CD4-positive, alpha-beta T cell treated with Interleukin-6 for 4 hours (primary cell): ENCODE results near the gene ADGRB3.
"Not testable (repeated sequence)": the region's sequence is repeated elsewhere in the genome, so short reads cannot be mapped to it uniquely, and the experiment has no call there.

Experiments
- DNase-seq: peaks from one replicate; pipeline ENCODE4 v3.0.0-alpha.2; 2020; ENCODE audit warnings: mixed read lengths

ADGRB3 gene

DNA sequence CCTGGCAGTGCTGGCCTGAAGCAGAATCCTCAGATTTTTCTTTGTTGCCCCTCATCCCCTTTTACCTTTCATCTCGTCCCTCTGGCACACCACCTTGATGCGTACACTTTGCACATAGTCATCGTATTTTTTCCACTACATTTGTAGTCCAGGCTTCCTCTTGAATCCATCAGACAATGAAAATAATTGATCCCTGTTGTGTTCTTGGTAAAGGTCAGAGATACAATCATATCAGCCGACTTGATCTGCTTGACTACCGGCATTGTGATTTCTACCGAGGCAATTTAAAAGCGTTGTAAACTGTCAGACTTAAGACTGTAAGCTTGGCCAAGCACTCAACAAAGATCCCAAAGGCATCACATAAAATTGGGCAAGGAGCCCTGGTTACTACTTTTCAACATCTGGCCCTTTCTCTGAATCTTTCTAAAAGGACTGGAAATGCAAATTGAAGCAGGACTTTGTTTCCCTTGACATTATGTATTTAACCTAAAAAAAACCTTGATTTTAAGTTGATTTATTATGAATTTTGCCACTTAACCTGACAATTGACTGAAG, 649.2 kb downstream of the ADGRB3 start:
- DNase-seq = no peak

DNA sequence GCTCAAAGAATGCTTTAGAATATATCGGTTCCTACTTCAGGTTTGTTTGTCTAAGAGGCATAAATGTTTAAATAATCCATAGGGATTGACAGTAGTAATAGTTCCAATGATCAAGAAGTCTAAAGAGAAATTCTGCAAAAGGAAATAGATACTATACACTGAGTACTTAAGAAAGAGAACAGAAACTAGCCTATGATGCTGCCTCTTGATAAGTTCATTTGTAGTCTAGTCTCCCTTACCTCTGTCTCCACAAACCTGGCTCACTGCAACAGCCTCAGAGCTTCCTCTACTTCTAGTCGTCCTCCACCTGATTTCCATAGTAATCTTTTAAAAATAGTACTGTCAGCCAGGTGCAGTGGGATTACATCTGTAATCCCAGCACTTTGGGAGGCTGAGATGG, 650.0 kb downstream of the ADGRB3 start:
- no peak for DNase-seq

DNA sequence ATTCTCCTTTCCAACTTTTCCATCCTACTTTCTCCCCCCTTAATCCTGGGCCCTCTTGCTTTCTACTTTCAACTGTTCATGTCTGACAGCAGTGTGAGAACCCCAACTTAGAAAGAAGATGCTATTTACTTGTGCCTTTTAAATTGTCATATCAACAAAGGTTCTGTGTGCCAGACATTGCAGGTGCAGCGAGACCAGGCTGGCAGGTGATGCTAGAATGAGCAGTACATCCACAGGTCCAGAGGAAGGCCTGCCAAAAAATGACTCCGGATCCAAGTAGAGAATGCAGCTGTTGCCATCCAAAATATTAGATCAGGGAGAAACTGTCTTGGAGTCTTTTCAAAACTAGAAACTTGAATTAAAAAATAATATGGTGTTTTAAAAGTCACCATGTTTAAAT, 651.2 kb downstream of the ADGRB3 start:
- no peak for DNase-seq

DNA sequence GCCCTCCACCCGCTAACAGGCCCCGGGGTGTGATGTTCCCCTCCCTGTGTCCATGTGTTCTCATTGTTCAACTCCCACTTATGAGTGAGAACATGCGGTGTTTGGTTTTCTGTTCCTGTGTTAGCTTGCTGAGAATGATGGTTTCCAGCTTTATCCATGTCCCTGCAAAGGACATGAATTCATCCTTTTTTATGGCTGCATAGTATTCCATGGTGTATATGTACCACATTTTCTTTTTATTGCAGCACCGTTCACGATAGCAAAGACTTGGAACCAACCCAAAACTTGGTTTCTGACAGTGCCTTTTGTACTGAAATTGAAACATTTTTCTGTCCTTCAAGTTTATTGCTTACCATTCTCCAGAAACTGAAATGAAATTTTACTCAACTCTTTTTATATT, 653.1 kb downstream of the ADGRB3 start:
- DNase-seq = not testable (repeated sequence)

DNA sequence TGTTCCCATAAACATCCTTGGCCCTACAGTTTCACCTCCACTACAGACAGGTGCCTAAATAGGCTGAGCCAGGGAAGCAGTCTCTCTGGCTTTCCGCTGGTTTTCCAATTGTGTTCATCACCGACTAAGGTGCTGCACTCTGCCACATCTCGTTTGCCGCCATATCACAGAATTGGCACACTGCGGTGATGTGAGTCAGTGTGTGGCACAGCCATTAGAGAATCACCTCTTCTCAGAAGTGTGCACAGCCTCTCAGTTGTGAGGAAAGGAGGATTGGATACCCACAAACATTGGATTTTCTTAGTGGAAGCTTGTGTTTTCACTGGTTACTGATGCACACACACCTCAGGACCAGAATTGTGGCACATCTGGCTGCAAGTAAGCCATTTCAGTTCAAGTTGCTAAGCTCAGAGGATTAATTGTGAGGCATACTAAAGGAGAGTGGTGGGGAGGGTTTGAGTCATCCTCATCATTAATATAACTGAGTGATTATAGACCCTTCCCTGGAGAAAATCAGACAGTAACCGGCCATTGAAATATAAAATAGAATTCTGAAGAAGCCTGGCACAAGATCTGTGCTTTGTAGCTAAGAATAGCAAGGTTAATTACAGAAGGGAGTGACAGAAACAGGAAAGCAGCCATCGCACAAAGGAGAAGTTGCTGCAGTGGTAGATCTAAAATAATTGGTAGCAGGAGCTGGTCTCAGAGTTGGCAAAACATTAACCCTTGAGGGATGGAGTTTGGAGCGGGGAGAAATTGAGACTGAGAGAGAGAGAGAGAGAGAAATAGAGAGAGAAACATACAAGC, 654.8 kb downstream of the ADGRB3 start:
- DNase-seq = no peak

DNA sequence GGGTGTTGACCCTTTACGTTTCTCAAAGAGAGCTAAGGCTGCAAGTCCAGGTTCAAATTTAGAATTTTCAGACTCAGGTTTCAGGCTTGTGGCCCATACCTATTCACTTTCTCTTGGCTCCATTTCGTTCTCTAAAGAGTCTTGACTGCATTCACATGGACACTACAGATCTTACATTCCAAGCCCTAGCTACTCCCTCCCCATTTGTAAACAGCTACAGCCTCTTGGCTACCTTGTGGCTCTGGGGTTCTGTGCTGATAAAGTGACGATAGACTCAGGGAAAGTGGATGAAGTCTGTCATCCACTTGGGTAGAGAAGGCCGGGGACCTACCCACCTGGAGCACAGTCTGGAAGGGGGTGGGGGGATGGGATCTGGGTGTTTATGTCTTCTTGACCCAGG, 658.4 kb downstream of the ADGRB3 start:
- DNase-seq = no peak

DNA sequence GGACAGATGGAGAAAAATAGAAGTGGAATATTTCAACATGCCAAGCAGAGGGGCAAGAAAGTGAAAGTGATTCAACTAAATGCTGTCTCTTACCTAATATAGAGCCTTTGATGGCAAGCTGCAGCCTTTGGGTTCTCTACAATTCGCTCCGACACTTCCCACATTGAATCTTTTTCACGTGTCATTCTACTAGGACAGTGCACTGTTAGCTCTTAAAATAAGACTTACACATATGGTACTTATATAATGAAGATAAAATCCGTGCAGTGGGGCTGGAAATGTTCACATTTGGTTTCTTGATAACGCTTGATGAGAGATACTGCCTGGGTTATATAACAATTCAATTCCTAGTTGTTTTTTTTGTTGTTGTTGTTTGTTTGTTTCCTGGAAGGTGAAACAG, 659.3 kb downstream of the ADGRB3 start:
- no peak for DNase-seq

DNA sequence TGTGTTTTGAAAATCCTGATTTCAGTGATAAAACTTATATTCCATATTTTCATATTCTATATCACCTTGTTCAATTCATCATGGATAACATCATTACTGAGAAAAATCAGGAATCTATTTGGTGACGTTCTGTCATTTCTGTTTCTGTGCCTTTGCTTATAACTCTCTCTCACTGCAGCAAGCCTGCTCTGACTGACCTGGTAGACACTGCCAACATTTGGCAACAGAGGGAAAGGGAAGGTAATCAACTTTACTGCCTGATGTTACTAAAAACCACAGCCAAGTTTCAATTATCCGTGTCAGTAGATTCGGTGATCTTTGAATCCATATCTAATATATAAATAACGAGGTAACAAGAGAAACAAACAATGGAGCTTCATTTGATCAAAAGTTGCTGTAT, 659.8 kb downstream of the ADGRB3 start:
- DNase-seq = no peak

DNA sequence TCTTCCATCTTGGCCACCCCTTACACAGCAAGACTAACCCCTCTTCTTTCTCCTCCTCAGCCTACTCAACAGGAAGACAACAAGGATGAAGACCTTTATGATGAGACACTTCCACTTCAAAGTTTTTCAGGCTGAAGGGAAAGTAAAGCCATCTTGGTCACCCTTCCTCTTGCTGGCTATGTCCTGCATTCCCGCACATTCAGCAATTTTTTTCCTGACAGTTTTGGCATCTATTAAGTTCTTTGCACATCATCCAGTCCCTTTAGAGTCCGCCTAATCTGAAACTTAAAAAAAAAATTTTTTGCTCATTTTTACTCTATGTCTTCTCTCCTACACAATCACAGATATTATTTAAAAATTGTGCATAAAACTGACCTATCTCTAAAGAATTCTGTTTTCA, 668.3 kb downstream of the ADGRB3 start:
- no peak for DNase-seq

DNA sequence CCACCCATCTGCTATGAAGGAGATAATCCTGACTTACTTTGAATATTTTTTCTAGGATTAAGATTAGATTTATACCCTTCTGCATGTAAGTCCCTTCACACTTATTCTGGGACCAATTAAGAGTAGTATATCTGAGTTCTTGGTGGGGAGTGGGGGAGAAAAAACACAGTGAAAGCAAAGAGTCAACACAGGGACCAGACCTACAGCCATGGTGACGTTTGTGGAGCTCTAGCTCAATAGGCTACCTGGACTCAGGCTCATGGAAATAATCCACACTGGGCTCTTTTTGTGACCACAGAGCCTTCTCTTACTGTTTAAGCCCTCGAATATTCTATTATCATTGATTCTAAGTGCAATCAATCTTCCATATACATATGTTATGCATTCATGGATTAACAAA, 670.4 kb downstream of the ADGRB3 start:
- DNase-seq = no peak

DNA sequence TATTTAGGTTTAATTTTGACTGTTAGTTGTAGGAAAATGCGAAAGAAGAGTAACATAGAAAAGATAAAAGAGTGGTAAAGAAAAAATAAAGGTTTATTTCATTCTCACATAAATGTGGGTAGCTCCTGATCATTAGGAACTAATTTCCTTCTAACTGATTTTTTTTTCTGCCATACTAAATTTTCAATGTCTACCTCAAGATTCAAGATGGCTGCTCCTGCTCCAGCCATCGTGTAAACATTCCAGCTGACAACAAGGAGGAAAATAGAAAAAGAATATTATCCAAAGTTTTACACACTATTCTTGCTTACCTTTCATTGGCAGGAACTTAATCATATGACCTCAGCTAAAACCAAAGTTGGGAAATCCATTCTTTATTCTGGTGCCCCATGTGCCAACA, 673.5 kb downstream of the ADGRB3 start:
- no peak for DNase-seq

DNA sequence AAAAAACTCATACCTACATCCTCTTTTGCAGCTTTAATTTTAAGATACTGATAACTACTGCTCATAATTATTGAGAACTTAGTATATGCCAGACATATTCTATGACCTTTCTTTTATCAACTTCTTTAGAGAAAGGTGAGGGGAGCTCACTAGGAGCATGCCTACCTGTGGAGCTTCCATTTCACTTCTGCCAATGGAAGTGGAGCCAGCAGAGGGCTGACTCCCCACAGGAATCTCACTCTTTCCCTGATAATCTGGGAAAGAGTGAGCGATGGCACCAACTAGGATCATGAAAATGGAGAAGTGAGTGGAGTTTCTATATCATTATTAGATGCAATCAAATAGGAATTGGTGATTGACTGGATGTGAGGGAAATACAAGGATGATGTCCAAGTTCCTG, 676.8 kb downstream of the ADGRB3 start:
- no peak for DNase-seq

DNA sequence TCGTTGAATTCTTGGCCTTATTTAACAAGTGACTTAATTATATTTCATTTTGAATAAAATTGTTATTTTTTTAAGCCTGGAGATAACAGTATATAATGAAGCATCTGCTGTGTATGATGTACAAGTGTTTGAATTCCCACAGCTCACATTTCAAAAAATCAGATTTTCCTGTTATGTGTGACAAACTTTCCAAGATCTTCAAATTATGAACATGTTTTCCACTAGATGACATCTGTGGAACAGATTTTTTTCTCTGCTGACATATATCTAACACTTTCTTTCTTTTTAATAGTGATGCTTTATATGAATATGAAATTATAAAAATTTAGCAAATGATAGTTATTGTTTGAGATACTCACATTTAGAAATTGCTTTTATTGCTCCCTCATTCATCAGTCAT, 678.9 kb downstream of the ADGRB3 start:
- DNase-seq = no peak

DNA sequence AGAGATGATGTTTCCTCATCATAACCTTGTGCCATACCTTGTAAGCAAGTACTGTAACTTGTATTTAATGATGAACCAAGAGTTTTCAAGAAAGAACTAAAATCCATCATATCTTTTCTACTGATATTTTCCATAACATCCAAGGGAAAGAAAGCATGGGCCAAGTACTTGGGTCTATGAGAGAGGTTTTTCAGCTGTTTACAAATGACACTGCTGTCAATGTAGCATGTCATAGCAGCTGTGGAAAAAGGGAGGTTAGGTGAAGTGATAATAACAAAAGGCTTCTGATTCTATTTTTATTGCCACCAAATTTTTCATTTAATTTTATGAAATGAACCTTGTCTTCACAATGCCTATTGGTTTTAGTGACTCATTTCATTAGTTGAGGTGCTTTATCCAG, 679.4 kb downstream of the ADGRB3 start:
- no peak for DNase-seq

DNA sequence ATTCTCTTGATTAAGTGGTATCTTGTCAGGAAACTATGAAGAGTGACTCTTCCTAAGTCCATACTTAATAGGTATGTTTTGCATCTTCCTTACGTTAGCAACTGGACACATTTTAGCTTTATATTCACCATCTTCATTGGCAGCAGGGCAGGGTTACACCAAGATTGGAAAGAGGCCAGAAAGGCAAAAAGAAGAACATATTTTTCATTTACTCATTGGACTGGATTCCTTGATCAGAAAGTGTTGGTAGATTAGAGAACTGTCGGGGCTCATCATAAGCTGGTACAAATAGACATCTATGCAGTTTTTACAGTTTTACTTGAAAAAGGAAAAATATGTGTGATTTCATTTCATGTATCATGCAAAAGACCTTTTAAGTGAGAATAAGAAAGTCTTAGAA, 696.8 kb downstream of the ADGRB3 start:
- no peak for DNase-seq

DNA sequence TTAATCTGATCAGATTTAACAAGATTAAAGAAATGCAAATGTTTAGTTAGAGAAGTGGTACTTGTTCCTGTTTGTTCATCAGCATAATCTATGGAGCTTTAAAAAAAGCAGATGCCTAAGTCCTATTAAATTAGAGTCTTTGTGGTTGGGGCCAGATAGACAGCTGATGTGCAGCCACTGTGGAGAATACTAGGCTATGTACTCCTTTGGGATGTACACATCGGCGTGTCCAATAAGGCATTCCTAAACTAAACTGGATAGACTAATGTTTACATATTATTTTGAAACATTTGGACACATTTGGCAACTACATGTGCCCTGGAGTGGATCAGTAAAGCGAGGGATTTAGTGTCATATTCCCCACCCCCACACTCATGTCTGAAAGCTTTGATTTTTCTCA, 702.2 kb downstream of the ADGRB3 start:
- no peak for DNase-seq

DNA sequence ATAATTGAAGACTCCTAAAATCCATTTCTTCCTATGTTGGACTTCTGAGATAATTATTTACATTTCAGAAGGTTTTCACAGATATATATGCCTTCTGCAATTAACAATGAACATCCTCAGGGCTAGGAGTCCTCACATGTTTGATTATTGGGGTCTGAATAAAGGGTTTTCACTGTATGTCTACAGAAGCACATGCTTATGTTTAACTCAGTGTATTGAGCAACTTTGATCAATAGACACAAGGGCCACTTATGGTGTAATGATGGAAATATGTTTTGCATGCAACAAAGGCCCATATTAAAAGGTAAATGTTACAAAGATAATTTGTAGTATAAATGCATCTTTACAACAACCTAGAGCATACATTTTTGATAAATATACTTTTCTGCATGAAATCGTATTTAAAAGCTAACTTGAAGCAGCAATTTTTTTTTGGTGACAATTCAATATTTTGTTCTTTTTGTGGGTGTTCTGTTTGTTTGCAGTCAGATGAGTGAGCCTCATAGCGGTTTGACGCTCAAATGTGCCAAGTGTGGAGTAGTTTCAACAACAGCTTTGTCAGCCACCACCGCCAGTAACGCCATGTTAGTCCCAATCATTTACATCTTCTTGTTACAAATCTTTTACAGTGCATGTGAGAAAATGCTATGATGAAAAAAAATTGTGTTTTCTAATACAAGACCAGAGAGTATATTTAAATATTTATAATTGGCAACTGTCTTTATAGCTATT, 703.5 kb downstream of the ADGRB3 start:
- no peak for DNase-seq

DNA sequence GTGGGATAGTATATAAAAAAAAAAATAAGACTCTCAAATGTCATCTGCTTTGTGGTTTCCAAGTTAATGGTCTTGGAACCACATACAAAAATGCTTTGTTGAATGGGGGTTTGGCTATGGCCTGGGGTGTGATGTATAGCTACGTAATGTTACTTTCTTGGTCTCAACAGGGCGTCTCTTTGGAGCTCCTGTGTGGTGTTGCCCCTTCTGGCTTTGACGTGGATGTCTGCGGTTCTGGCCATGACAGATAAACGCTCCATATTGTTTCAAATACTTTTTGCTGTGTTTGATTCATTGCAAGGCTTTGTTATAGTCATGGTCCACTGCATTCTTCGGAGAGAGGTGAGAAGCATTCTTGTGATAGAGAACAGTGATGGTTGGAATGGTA, 704.1 kb downstream of the ADGRB3 start:
- DNase-seq = no peak

DNA sequence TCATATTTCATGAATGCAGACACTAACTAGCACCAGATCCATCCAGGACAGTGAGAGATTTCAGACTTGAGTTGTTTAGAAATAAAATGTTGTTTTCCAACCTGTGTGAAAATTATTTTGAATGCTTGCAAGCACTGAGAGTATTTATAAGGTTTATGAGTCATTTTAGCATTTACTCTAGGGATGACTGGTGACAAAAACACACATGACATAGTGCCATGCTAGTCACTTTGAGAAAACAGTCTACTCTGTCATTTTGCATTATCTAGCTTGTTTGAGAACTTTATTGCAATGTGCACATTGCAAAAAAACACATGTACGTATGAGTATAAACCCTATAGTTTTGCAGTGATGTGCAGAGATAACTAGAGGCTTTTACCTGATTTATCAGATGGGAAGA, 705.1 kb downstream of the ADGRB3 start:
- no peak for DNase-seq

DNA sequence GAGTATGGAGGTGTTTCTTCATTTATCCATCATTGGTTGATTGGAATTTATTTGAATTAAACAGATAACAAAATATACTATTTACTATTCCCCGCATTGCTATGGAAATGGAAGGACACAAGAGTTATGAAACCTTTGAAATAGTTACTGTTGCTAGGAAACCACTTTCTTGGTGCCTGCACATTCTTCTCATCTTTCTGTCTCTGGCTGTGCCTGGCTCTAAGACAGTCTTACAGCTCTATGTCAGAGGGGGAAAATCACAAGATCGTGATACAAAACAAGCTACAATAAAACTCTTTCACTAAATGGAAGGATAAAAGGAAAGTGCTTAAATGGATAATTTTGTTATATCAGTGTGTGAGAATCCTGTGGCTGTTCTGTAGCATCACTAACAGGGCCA, 708.8 kb downstream of the ADGRB3 start:
- DNase-seq = no peak

DNA sequence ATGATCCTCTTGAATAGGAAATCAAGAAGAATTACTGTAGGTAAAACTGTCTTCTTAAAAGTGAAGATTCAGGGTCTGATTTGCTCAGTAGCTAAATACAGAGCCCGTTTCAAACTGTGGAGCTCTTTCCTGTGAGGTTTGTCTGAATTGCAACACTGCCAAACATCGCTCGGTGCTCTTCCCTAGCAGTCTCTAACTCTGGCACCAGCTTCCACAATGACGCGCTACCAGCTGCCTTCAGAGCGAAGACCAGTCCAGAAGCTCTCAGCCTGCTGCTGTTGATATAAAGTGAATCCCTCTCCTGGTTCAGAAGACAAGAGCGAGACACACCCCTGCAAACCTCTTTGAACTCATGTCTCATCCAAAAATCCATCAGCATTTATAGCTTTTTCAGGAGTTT, 714.7 kb downstream of the ADGRB3 start:
- no peak for DNase-seq

DNA sequence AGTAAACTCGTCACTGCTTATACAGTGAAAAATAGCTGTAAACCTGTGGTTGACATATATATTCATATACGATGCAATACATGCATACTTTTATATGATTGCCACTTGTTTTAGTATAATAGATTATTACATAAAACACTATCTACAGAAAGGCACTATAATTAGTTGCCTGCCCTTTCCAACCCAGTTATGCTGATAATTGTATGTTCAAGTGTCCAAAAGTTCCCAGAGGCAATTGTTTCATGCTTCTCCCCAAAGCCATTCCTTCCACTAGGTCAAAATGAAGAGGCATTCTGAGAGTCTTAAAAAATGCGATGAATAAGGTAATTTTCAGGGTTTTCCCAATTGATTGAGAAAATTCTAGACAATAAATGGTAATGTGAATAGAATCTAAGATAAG, 727.1 kb downstream of the ADGRB3 start:
- DNase-seq = no peak

DNA sequence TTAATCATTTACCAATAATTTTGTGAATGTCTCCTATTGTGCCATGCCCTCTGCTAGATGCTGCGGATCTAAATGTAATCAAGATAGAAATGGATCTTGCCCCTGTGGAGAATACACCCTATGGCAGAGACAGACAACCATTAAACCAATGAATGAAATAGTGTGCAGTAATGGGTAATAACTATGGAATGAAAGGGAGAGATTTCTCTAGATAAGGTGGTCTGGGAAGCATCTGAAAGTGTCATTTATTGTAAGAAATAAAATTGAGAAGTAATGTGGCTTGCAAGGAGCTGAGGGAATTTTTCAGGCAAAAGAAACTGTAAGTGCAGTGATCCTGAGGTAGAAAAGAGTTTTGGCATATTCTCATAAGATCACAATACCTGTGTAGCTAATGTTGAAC, 731.7 kb downstream of the ADGRB3 start:
- no peak for DNase-seq

DNA sequence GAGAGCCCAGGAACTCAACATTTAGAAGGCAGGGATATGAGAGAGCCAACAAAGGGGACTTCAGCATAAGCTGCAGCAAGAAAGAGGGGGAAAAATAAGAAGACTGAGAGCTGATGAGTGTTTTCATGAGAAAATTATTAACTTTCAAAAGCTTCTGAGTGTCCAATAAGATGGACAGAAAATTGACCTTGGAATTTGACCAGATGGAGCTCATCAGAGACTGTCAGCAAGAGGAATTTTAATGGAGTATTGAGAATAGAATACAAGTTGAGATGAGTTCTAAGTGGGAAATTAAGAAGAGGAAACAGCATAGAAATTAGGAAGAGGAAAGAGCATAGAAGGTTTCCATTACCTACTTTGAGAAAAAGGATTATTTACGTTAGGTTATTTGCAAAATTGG, 733.5 kb downstream of the ADGRB3 start:
- DNase-seq = no peak
